Activated naive CD8-positive, alpha-beta T cell treated with anti-CD3 and anti-CD28 coated beads, Interleukin-2, amount 50 U/mL, for 24 hours (primary cell): ENCODE measurements around the gene SHISA4.
A peak's percentile ranks its signal among the peaks of the same experiment; 100 is the strongest.
"Not testable (repeated sequence)": the region's sequence is repeated elsewhere in the genome, so short reads cannot be mapped to it uniquely, and the experiment has no call there.

Source experiments
- ATAC-seq: fragments of 150-1000 bp; cut with Tn5 transposase; one replicate; pipeline ENCODE4 v1.10.0; 2021
- DNase-seq: peaks from one replicate; pipeline ENCODE4 v3.0.0; 2021
- H3K27ac Mint-ChIP-seq: one replicate; pipeline ENCODE4 v1.8.0; 2021; ENCODE audit warnings: mild to moderate bottlenecking, mixed read lengths
- H3K27me3 Mint-ChIP-seq: one replicate; pipeline ENCODE4 v1.8.0; 2021; ENCODE audit warnings: mixed read lengths
- H3K36me3 Mint-ChIP-seq: one replicate; pipeline ENCODE4 v1.8.0; 2021; ENCODE audit warnings: low read depth, mixed read lengths
- H3K4me1 Mint-ChIP-seq: one replicate; pipeline ENCODE4 v1.8.0; 2021; ENCODE audit warnings: mixed read lengths
- H3K4me3 Mint-ChIP-seq: one replicate; pipeline ENCODE4 v1.8.0; 2021; ENCODE audit warnings: mild to moderate bottlenecking, moderate library complexity, mixed read lengths
- H3K9me3 Mint-ChIP-seq: one replicate; pipeline ENCODE4 v1.8.0; 2021; ENCODE audit warnings: mixed read lengths

SHISA4 gene

GRCh38 chr1:201899683-201900429, 11.2 kb downstream of the SHISA4 start:
- ATAC-seq (no peak), DNase-seq (no peak)
- peaks cover 7% of the 10 kb centered on the region for H3K4me1 Mint-ChIP-seq
- H3K36me3 Mint-ChIP-seq, result no peaks in the 10 kb centered on the region
- H3K9me3 Mint-ChIP-seq, result no peaks in the 10 kb centered on the region
- H3K27me3 Mint-ChIP-seq, result peaks cover 4% of the 10 kb centered on the region
- no peak overlapping the region for H3K27ac Mint-ChIP-seq
- H3K4me3 Mint-ChIP-seq, result no peak overlapping the region

- H3K27me3 Mint-ChIP-seq, result peaks cover 4% of the 10 kb centered on the region
- no peaks in the 10 kb centered on the region for H3K36me3 Mint-ChIP-seq
- no peaks in the 10 kb centered on the region for H3K9me3 Mint-ChIP-seq
Observed at GRCh38 chr1:201900476-201900875, 11.8 kb downstream of the SHISA4 start.

GRCh38 chr1:201901036-201901435, 12.3 kb downstream of the SHISA4 start:
- not testable (repeated sequence) for H3K27me3 Mint-ChIP-seq, H3K27ac Mint-ChIP-seq

More at GRCh38 chr1:201900476-201900875, 11.8 kb downstream of the SHISA4 start:
- Mint-ChIP-seq H3K4me3 (no peak overlapping the region), H3K27ac (no peak overlapping the region), H3K4me1 (peaks cover 10% of the 10 kb centered on the region)
- ATAC-seq, result no peak
- DNase-seq, result no peak

GRCh38 chr1:201902198-201902597, 13.5 kb downstream of the SHISA4 start:
- DNase-seq (no peak), ATAC-seq (no peak)
- no peak overlapping the region for H3K27ac Mint-ChIP-seq
- H3K36me3 Mint-ChIP-seq, result no peaks in the 10 kb centered on the region
- no peaks in the 10 kb centered on the region for H3K9me3 Mint-ChIP-seq
- peaks cover 4% of the 10 kb centered on the region for H3K27me3 Mint-ChIP-seq
- H3K4me3 Mint-ChIP-seq, result no peak overlapping the region
- H3K4me1 Mint-ChIP-seq, result peaks cover 6% of the 10 kb centered on the region

More at GRCh38 chr1:201901036-201901435, 12.3 kb downstream of the SHISA4 start:
- not testable (repeated sequence) for ATAC-seq, H3K9me3 Mint-ChIP-seq, H3K36me3 Mint-ChIP-seq, DNase-seq, H3K4me1 Mint-ChIP-seq, H3K4me3 Mint-ChIP-seq

- H3K9me3 Mint-ChIP-seq, result no peaks in the 10 kb centered on the region
- no peak overlapping the region for H3K27ac Mint-ChIP-seq
- no peaks in the 10 kb centered on the region for H3K36me3 Mint-ChIP-seq
- no peak overlapping the region for H3K4me3 Mint-ChIP-seq
- ATAC-seq (no peak), DNase-seq (no peak)
- H3K4me1 Mint-ChIP-seq, result peaks cover 6% of the 10 kb centered on the region
- H3K27me3 Mint-ChIP-seq, result peaks cover 4% of the 10 kb centered on the region
Observed at GRCh38 chr1:201903135-201903534, 14.4 kb downstream of the SHISA4 start.

GRCh38 chr1:201904579-201904978, 15.9 kb downstream of the SHISA4 start:
- no peak overlapping the region for H3K4me3 Mint-ChIP-seq
- peaks cover 6% of the 10 kb centered on the region for H3K4me1 Mint-ChIP-seq
- no peaks in the 10 kb centered on the region for H3K9me3 Mint-ChIP-seq
- H3K27ac Mint-ChIP-seq, result no peak overlapping the region
- no peak for ATAC-seq
- no peak for DNase-seq
- no peaks in the 10 kb centered on the region for H3K36me3 Mint-ChIP-seq
- peaks cover 4% of the 10 kb centered on the region for H3K27me3 Mint-ChIP-seq

- Mint-ChIP-seq H3K27me3 (peaks cover 2% of the 10 kb centered on the region), H3K27ac (no peak overlapping the region), H3K9me3 (no peaks in the 10 kb centered on the region), H3K4me3 (no peak overlapping the region), H3K4me1 (peaks cover 6% of the 10 kb centered on the region), H3K36me3 (no peaks in the 10 kb centered on the region)
- ATAC-seq (peak; percentile 45), DNase-seq (no peak)
Observed at GRCh38 chr1:201905234-201905890, 16.7 kb downstream of the SHISA4 start.

GRCh38 chr1:201906336-201906735, 17.6 kb downstream of the SHISA4 start:
- H3K4me3 Mint-ChIP-seq, result no peak overlapping the region
- H3K4me1 Mint-ChIP-seq, result peaks cover 6% of the 10 kb centered on the region
- no peaks in the 10 kb centered on the region for H3K36me3 Mint-ChIP-seq
- no peaks in the 10 kb centered on the region for H3K9me3 Mint-ChIP-seq
- ATAC-seq, result no peak
- DNase-seq, result no peak
- no peaks in the 10 kb centered on the region for H3K27me3 Mint-ChIP-seq
- H3K27ac Mint-ChIP-seq, result no peak overlapping the region

GRCh38 chr1:201907621-201908020, 18.9 kb downstream of the SHISA4 start:
- peaks cover 6% of the 10 kb centered on the region for H3K4me1 Mint-ChIP-seq
- H3K36me3 Mint-ChIP-seq, result no peaks in the 10 kb centered on the region
- ATAC-seq (no peak), DNase-seq (no peak)
- H3K27me3 Mint-ChIP-seq, result no peaks in the 10 kb centered on the region
- no peak overlapping the region for H3K27ac Mint-ChIP-seq
- H3K9me3 Mint-ChIP-seq, result no peaks in the 10 kb centered on the region
- no peak overlapping the region for H3K4me3 Mint-ChIP-seq

GRCh38 chr1:201911826-201912571, 23.3 kb downstream of the SHISA4 start:
- Mint-ChIP-seq H3K4me3 (no peak overlapping the region), H3K27me3 (peaks cover 2% of the 10 kb centered on the region), H3K36me3 (no peaks in the 10 kb centered on the region), H3K9me3 (no peaks in the 10 kb centered on the region), H3K27ac (no peak overlapping the region), H3K4me1 (peaks cover 2% of the 10 kb centered on the region)
- no peak for ATAC-seq
- no peak for DNase-seq

- H3K27ac Mint-ChIP-seq, result no peak overlapping the region
- ATAC-seq (no peak), DNase-seq (no peak)
- H3K36me3 Mint-ChIP-seq, result no peaks in the 10 kb centered on the region
- peaks cover 2% of the 10 kb centered on the region for H3K4me1 Mint-ChIP-seq
- no peaks in the 10 kb centered on the region for H3K9me3 Mint-ChIP-seq
- peaks cover 2% of the 10 kb centered on the region for H3K27me3 Mint-ChIP-seq
- no peak overlapping the region for H3K4me3 Mint-ChIP-seq
Observed at GRCh38 chr1:201912832-201913231, 24.1 kb downstream of the SHISA4 start.

GRCh38 chr1:201914456-201915235, 25.9 kb downstream of the SHISA4 start:
- Mint-ChIP-seq H3K9me3 (no peaks in the 10 kb centered on the region), H3K27me3 (peaks cover 2% of the 10 kb centered on the region), H3K4me3 (no peak overlapping the region), H3K36me3 (no peaks in the 10 kb centered on the region), H3K4me1 (peaks cover 2% of the 10 kb centered on the region), H3K27ac (no peak overlapping the region)
- no peak for ATAC-seq
- no peak for DNase-seq

GRCh38 chr1:201916649-201917249, 28.1 kb downstream of the SHISA4 start:
- no peak overlapping the region for H3K27ac Mint-ChIP-seq
- H3K4me1 Mint-ChIP-seq, result peaks cover 2% of the 10 kb centered on the region
- DNase-seq (peak; percentile 13), ATAC-seq (peak; percentile 68)
- H3K27me3 Mint-ChIP-seq, result peaks cover 5% of the 10 kb centered on the region
- H3K4me3 Mint-ChIP-seq, result no peak overlapping the region
- no peaks in the 10 kb centered on the region for H3K9me3 Mint-ChIP-seq
- H3K36me3 Mint-ChIP-seq, result no peaks in the 10 kb centered on the region
